ENCODE measurements around the gene SLC43A3.
"Not testable (repeated sequence)": the region's sequence is repeated elsewhere in the genome, so short reads cannot be mapped to it uniquely, and the experiment has no call there.

SLC43A3 gene

GRCh38 chr11:57403802-57404147 is 23.1 kb downstream of the SLC43A3 start:
- DNase-seq = no peak

DNA sequence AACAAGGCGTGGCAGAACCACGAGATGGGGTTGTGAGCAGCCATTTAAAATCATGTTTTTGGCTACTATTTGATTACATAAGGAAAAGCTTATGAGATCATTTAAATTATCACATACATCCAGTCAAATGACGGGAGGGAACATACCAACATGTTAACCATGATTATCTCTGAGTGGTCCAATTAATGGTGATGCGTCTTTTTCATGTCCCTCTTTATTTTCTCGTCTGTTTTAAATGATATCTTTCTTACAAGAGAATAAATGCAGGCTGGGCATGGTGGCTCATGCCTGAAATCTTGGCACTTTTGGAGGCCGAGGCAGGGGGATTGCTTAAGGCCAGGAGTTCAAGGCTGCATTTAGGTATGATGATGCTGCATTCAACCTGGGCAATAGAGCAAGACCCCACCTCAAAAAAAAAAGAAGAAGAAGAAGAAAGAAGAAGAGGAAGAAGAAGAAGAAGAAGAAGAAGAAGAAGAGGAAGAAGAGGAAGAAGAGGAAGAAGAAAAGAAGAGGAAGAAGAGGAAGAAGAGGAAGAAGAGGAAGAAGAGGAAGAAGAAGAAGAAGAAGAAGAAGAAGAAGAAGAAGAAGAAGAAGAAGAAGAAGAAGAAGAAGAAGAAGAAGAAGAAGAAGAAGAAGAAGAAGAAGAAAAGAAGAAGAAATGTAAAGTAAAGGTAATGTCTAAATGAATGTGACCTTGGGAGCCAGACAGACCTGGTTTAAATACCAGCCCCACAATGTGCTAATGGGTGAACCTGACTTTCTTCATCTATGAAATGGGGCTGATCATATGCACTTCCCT is 23.7 kb downstream of the SLC43A3 start:
- not testable (repeated sequence) for DNase-seq

DNA sequence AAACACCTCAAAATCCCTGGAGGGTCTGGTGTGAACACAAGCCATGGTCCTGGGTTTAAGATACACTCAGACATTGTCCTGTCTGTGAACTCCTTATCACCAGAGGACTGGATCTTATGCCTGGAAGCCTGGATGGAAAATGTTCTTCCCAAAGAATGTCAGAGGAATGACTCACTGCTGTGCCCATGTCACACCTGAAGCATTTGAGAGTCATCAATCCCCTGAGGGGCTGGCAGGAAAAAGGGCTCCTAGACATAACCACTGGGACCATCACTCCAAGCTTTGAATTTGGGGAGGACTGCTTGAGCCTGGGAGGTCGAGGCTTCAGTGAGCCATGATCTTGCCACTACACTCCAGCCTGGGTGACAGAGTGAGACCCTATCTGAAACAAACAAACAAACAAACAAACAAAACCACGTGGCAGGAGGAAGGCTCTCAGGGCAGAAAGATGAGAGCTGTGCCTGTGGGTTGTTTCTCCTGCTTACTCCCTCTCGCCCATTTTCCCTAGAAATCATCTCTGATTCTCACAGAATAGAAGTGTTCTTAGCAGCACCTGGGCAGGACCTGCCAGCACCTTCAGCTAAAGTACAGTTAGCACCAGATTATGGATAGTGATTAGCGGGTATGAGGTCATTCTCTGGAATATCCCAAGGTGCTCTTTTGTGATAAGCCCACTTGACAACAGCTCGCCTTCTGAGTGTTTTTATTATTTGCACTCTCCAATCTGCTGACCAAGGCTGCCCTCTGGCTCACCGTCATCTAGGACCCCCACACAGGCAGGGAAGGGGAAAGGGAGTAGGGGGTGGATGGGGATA is 24.5 kb downstream of the SLC43A3 start:
- DNase-seq = no peak

DNA sequence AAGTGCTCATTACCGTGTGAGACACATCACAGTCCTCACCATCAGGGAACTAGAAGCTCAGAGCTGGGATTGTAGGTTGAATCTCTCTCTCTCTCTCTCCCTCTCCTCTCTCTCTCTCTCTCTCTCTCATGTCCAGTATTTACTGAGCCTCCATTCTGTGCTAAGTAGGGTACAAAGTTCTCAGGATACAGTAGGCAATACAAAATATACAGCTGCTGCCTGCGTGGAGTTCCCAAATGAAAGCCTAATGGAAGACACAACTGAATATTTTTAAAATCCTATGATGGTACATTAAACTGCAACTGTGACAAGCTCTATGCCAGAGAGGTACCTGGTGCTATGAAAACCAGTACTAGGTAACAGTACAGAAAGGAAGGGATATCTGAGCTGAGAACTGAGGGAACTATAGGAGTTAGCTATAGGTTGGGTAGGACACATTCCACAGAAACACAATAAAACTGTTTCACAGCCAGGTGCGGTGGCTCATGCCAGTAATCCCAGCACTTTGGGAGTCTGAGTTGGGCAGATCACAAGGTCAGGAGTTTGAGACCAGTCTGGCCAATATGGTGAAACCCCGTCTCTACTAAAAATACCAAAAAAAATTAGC is 26.8 kb downstream of the SLC43A3 start:
- no peak for DNase-seq

- DNase-seq = no peak
Measured at GRCh38 chr11:57399221-57399620, 27.7 kb downstream of the SLC43A3 start.

DNA sequence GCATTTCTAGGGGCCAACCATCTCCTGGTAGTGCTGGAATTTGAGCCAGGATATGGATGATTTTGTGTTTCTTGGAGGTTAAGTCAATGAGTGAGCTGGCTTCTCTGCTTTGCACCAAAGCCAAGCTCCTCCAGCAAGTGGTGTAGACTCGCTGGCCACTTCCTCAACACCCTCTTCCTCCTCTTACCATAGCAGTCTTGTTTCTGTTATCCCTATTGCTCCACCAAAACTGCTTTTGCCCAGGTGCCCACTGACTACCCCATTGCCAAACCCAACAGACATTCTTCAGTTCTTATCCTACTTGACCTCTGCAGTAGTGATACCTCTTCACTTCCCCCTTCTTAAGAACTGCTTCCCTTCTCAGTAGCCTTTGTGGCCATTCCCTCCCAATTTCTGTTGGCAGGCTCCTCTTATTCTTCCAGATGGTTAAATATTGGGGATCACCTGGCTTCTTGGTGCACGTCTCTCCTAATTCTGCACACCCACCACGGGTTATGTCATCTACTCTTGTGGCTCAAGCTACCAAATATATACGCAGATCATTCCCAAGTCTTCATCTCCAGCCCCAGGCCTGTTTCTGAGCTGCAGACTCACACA is 29.4 kb downstream of the SLC43A3 start:
- DNase-seq = no peak

- DNase-seq = no peak
Measured at GRCh38 chr11:57396744-57397143, 30.2 kb downstream of the SLC43A3 start.

GRCh38 chr11:57395905-57396623 is 30.9 kb downstream of the SLC43A3 start:
- no peak for DNase-seq

GRCh38 chr11:57394203-57394965 is 32.5 kb downstream of the SLC43A3 start:
- DNase-seq = no peak

DNA sequence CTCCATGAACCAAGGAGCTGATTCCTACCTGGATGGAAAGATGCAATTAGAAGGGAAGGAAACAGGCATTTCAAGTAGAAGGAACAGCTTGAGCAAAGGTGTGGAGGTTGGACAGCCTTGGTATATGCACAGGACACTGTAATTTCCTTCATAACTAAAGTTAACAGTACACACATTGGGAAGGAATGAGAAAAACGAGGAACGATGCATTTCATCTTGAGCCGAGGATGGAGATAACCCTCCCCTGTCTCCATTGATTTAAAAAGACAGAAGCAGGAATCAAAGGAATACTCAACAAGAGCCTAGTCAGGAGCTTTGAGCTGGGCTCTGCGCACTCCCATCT is 34.2 kb downstream of the SLC43A3 start:
- no peak for DNase-seq

DNA sequence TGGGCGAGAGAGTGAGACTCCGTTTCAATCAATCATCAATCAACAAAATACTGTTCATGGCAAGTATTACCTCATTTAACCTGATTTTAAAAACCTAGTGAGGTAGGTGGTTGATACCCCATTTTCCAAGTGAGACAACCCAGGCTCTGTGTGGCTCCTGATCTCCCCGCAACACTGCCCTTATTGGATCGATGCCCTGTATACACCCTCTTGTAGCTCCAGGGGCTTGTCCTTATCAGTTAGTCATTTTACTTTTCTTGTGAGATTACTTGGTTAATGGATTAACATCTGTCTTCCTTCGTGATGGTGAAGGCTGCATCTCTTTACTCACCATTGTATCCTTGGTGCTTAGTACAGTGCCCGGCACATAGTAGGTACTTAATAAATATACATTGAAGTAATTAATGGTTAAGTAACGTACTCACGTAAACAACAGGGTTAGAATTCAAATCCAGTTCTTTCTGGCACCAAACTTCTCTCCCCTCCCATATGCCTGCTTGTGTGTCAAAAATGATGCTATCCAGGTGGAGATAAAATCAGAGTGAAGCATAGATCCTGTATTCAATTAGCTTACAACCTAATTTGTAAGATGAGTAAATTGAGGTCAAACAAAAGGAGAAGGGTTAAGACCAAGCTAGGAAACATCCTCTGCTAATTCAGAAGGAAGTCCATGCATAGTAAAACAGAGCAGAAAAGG is 34.7 kb downstream of the SLC43A3 start:
- DNase-seq = no peak

DNA sequence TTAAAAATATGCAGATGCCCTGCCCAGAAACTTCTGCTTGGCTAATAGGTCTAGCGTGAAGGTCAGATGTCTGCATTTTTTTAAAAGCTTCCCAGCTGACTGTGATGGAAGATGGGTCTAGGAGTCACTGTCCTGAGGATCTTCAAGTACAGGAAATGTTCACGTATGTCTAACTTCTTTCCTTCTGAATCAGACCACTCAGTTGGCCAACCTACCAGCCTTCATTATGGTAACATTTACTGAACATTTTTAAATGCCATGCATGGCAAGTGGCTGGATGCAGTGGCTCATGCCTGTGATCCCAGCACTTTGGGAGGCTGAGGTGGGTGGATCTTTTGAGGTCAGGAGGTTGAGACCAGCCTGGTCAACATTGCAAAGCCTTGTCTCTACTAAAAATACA is 35.4 kb downstream of the SLC43A3 start:
- no peak for DNase-seq

DNA sequence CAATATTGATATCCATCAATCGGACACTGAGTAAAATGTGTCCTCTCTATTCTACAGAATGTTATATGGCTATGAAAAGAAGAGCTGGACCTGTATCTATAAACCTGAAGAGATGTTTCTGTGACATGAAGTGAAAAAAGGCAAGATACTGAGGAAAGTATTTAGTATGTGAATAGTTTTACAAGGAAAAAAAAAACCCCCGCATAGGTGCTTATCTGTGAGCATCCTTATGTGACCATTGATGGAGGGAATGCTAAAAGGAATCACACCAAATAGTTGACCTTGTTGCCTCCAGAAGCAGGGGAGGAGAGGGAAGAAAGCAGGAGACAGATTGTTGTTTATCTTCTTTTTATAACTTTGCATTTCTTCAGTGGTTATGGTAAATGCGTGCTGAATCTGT is 35.8 kb downstream of the SLC43A3 start:
- DNase-seq = no peak

- DNase-seq = no peak
Measured at GRCh38 chr11:57390535-57390934, 36.4 kb downstream of the SLC43A3 start, which contains the start of gene PRG2. Gene PRG2, minus strand, starts transcription at chr11:57390650. Its CDS starts 706 bp downstream, at chr11:57389944.

DNA sequence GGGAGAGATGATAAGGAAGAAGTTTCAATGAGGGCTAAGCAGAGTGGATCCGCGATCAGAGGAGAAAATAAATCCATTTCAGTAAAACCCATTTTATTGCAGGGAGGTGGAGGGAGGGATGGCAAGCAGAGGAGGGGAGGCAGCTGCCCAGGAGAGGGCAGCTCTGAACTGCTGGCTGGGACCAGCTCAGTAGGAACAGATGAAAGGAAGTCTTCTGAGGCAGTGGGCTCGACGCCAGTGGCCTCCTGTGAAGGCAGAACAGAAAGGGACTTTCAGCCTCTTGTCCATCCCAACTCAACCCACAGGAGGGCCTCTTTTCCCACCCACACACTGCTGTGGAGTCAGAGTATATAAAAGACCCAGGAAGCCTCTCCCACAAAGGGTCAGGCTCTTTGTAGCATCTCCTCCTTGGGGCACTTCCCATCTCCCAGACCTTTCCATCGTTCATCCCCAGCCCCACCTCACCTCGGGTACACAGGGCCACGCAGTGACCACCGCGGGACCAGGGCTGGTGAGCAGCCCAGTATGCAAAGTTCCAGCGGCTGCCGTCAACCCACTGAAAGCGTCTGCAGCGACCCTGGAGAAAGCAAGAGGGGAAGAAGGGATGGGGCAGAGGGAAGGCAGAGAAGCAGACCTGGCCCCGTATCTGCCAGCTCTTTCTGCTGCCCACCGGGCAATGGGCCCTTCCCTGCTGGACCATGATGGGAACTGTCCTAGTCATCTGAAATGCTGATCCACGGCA is 39.5 kb downstream of the SLC43A3 start:
- DNase-seq = no peak

DNA sequence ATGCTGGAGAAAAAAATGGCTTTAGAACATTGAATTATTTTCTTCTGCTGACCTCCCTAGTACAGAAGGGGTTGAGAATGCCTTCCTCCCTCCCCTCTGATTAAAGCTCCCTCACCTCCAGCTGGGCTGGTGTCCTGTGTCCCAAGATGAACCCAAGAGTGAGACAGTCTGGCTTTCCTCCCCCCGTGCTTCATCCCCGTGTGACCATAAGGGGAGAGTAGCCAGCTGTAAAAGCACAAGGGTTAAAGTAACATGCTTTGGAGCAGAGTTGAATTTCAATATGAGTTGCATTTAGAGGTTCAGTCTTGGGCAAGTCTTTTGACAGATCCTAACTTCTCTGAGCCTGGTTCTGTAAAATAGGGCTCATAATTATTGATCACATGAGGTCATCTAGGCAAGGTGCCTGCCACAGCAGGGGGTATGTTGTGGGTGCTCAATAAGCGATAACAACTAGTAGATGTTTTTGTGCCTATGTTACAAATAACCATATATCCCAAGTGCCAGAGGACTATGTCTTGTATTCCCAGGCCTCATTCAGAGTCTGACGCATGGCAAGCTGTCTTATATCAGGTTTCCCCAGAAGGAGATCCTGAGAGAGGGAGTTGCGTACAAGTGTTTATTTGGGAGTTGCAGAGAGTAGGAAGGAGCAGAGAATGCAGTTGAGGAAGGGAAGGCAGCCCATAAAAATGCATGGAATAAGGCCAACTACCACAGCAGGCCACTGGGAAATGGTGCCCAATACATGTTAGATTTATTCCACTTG is 40.6 kb downstream of the SLC43A3 start:
- no peak for DNase-seq

DNA sequence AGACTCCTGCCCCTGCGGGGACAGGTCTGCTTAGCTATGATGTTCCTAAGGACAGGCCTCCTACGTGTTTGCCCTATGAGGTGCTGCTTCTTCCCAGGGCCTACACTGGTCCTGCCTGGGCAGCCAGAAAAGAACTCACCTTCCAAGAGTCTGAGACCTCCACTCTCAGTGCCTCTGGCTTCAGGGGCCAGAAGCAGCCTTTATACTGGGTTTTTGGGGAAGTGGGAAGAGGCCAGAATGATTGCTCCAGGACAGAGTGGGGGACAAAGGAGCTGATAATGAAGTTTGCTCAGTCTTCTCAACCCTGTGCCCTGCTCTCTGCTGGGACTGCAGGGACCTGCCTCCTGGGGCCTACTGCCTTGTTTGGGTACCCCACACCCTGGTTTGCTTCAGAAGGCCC is 45.9 kb downstream of the SLC43A3 start, which contains the start of gene PRG3:
PRG3 (minus strand) TSS at position 176 of the 400 bp plus-strand sequence. CDS start 442 bp downstream, outside the sequence.
- no peak for DNase-seq

DNA sequence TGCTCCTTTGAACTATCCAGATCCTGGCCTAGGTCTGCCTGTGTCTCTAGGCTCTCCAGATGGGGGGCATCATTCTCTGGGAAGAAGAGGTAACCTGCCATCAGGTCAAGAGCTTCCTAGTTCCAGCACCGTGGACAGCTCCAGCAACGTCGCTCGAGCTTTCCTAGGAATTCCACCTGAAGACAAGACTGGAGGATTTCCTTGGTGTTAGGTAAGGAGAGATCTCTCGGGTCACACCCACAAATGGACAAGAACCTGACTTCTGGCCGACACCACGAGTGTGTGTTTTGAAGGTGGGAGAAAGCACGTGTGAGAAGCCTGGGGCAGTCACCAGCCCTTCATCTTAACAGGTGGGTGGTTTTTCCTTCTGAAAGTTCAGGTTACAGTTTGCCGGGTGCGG is 47.2 kb downstream of the SLC43A3 start:
- no peak for DNase-seq

- no peak for DNase-seq
Measured at GRCh38 chr11:57378186-57378585, 48.7 kb downstream of the SLC43A3 start.

GRCh38 chr11:57377107-57377506 is 49.8 kb downstream of the SLC43A3 start:
- DNase-seq = no peak
